Keratinocyte (primary cell): Measurements from ENCODE around the gene FHAD1. TPM values are rescaled to one million over a fixed set of nuclear protein-coding genes. Genes with fewer than 3 reads are reported as not detected.

ENCODE experiments used
- DNase-seq: peaks from one replicate; pipeline ENCODE4 v3.0.0-alpha.2; 2011; ENCODE audit warnings: low read depth, missing footprints, low spot score
- FAIRE-seq: peaks from 2 replicates; lab custom pipeline; 2011; peaks lifted over from hg19 to GRCh38; lab: Jason Lieb, UNC
- H2AFZ ChIP-seq: 2 replicates; pipeline ENCODE4 v1.6.0; 2012; ENCODE audit warnings: low read length, control low read depth, inconsistent platforms; ENCODE audit not compliant: control insufficient read depth
- H3K27ac ChIP-seq: 2 replicates; pipeline ENCODE4 v1.5.1; 2011; ENCODE audit warnings: low read length; ENCODE audit not compliant: control insufficient read depth, insufficient read depth
- H3K27me3 ChIP-seq: 3 replicates; pipeline ENCODE4 v1.6.0; 2011; ENCODE audit warnings: low read length; ENCODE audit not compliant: control insufficient read depth, insufficient read depth; ENCODE audit errors: extremely low read depth
- H3K36me3 ChIP-seq, 2 experiments: 2 replicates in 1 of 2; 3 replicates in 1 of 2; pipeline ENCODE4 v1.5.1; 2011; ENCODE audit warnings: low read length in 2 of 2, mild to moderate bottlenecking in 1 of 2; ENCODE audit not compliant: control insufficient read depth in 2 of 2, insufficient read depth in 2 of 2; ENCODE audit errors: extremely low read depth in 1 of 2
- H3K4me1 ChIP-seq: 3 replicates; pipeline ENCODE4 v1.5.1; 2011; ENCODE audit warnings: low read length; ENCODE audit not compliant: control insufficient read depth, insufficient read depth; ENCODE audit errors: extremely low read depth
- H3K4me2 ChIP-seq: 3 replicates; pipeline ENCODE4 v1.6.0; 2011; ENCODE audit warnings: low read depth, low read length; ENCODE audit not compliant: control insufficient read depth, insufficient read depth; ENCODE audit errors: extremely low read depth
- H3K4me3 ChIP-seq, 3 experiments: fragments of 200-600 bp in 1 of 3; sonication (generic) in 1 of 3; 2 replicates in 2 of 3; 3 replicates in 1 of 3; pipeline ENCODE4 v1.5.1; 2011 to 2016; ENCODE audit warnings: low read length in 3 of 3, mild to moderate bottlenecking in 3 of 3, control low read depth in 2 of 3, inconsistent platforms in 1 of 3, low read depth in 1 of 3, mixed read lengths in 1 of 3, mixed run types in 1 of 3, moderate library complexity in 1 of 3; ENCODE audit not compliant: control insufficient read depth in 2 of 3, insufficient read depth in 2 of 3; ENCODE audit errors: extremely low read depth in 1 of 3
- H3K79me2 ChIP-seq: 2 replicates; pipeline ENCODE4 v1.6.0; 2012; ENCODE audit warnings: low read length; ENCODE audit not compliant: control insufficient read depth, insufficient read depth
- H3K9ac ChIP-seq: 3 replicates; pipeline ENCODE4 v1.6.0; 2011; ENCODE audit warnings: low read length; ENCODE audit not compliant: control insufficient read depth, insufficient read depth; ENCODE audit errors: extremely low read depth
- H3K9me1 ChIP-seq: 3 replicates; pipeline ENCODE4 v1.6.0; 2011; ENCODE audit warnings: low read length; ENCODE audit not compliant: control insufficient read depth, insufficient read depth; ENCODE audit errors: extremely low read depth
- H3K9me3 ChIP-seq: 2 replicates; pipeline ENCODE4 v1.5.1; 2012; ENCODE audit warnings: low read depth, low read length; ENCODE audit not compliant: control insufficient read depth
- H4K20me1 ChIP-seq: 3 replicates; pipeline ENCODE4 v1.6.0; 2011; ENCODE audit warnings: low read length; ENCODE audit not compliant: control insufficient read depth, insufficient read depth; ENCODE audit errors: extremely low read depth
- EZH2 ChIP-seq: IDR thresholded peaks from one replicate; pipeline ENCODE4 v1.6.1; 2012; ENCODE audit warnings: inconsistent platforms, mild to moderate bottlenecking, low read length, moderate library complexity
- dilution Hi-C: fragments of 300-500 bp; cut with MboI; formaldehyde crosslinking; loops from one replicate; pipeline ENCODE4 v1.7.0; 2020; ENCODE audit warnings: low sequenced_read_pairs; ENCODE audit not compliant: extremely low pct_ligation_motif_present
- polyA plus RNA-seq, 5 experiments: library from polyadenylated mRNA; depleted of rRNA in 3 of 5; stranded (reverse) in 3 of 5; stranded (forward) in 1 of 5; unstranded in 1 of 5; fragments of >200 nt; gene quantifications; 1 replicate in 1 of 5; 2 replicates in 3 of 5; 3 replicates in 1 of 5; pipeline versions ENCODE4 v1.2.1 to v1.2.3, GENCODE V29; 2011 to 2012; ENCODE audit warnings: missing spikeins in 2 of 5, low read depth in 1 of 5, low replicate concordance in 1 of 5
- TF ChIP-seq, protein P1 (sequence below), 3 experiments: IDR thresholded peaks in 1 of 3; conservative IDR thresholded peaks in 1 of 3; optimal IDR thresholded peaks in 1 of 3; 2 replicates in 2 of 3; 3 replicates in 1 of 3; pipeline versions ENCODE3 to v1.5.1; 2011; ENCODE audit warnings: low read length in 3 of 3, mild to moderate bottlenecking in 3 of 3, moderate library complexity in 2 of 3, control low read depth in 1 of 3, inconsistent platforms in 1 of 3; ENCODE audit not compliant: insufficient read depth in 2 of 3; ENCODE audit errors: extremely low read depth in 1 of 3

The FHAD1 gene
- polyA plus RNA-seq, 1 donor (not counting 4 experiments of a cell fraction or from before 2014, with no cell fraction given): 0.09 TPM

DNA sequence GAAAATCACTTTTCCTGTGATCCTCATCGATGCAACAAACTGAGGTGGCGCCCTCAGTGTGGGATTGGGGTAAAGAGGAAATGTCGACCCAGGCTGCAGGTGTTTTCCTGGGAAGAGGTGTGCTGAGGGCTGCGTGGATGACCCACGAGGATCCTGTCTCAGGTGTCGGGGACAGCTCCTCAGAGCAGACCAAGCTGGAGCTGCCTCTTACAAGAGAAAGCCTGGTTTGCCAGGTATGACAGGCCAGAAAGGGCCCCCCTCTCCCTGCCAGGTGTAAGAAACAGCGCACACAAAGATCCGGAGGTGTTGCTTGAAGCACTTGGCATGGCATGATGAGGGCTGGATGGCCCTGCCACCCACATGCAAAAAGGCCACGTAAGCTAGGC is 12.6 kb downstream of the FHAD1 start:
- DNase-seq (no peak), FAIRE-seq (no peak)
- Histone ChIP-seq H3K9me3 (no peaks in the 10 kb centered on the region), H3K27ac (no peak overlapping the region), H4K20me1 (no peaks in the 10 kb centered on the region), H3K4me3 (no peak overlapping the region), H3K9me1 (no peaks in the 10 kb centered on the region), H3K36me3 (no peaks in the 10 kb centered on the region), H3K79me2 (no peaks in the 10 kb centered on the region), H3K4me2 (no peak overlapping the region), H3K4me1 (peaks cover 6% of the 10 kb centered on the region), H3K9ac (no peak overlapping the region), H3K27me3 (no peaks in the 10 kb centered on the region), H2AFZ (no peak overlapping the region)
- TF ChIP-seq EZH2: no peak
- TF ChIP-seq, protein P1, sequence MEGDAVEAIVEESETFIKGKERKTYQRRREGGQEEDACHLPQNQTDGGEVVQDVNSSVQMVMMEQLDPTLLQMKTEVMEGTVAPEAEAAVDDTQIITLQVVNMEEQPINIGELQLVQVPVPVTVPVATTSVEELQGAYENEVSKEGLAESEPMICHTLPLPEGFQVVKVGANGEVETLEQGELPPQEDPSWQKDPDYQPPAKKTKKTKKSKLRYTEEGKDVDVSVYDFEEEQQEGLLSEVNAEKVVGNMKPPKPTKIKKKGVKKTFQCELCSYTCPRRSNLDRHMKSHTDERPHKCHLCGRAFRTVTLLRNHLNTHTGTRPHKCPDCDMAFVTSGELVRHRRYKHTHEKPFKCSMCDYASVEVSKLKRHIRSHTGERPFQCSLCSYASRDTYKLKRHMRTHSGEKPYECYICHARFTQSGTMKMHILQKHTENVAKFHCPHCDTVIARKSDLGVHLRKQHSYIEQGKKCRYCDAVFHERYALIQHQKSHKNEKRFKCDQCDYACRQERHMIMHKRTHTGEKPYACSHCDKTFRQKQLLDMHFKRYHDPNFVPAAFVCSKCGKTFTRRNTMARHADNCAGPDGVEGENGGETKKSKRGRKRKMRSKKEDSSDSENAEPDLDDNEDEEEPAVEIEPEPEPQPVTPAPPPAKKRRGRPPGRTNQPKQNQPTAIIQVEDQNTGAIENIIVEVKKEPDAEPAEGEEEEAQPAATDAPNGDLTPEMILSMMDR (optimal IDR thresholded peaks at IDR 0.05 in 1 of 3, IDR thresholded peaks at IDR 0.05 in 1 of 3, conservative IDR thresholded peaks at IDR 0.05 in 1 of 3; ENCODE audit: extremely low read depth in 1 of 3, insufficient read depth in 2 of 3, low read length in 3 of 3): no peak
- dilution Hi-C loops: no loop called here

DNA sequence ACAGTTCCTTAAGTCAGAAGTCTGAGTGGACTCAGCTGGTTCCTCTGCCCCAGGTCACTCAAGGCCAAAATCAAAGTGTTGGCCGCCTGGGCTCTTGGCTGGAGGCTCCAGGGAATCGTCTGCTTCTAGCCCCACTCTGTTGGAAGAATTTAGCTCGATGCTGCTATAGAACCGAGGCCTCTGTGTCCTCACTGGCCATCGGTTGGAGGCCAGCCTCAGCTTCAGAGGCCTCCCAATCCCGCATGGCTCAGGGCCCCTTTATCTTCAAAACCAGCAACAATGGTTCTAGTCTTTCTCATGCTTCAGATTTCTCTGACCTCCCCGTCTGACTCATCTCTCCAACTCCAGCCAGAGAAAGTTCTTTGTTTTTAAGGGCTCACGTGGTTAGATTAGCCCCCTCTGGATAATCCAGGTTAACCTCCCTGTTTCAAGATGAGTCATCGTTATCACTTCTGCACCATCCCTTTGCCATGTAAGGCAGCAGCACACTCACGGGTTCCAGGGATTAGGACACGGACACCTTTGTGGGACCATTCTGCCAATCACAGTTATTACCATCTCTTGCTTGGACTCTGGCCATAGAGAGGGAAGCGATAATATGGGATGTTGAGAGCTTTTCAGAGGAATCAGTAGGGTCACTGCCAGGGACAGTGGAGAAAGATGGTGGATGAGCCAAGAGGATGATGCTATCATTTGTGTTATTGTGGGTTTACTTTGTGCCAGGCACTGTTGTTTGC is 13.6 kb downstream of the FHAD1 start:
- H3K27me3 ChIP-seq: no peaks in the 10 kb centered on the region
- H2AFZ ChIP-seq: no peak overlapping the region
- no peaks in the 10 kb centered on the region for H3K9me3 ChIP-seq
- DNase-seq (no peak), FAIRE-seq (peak; percentile 9)
- H3K79me2 ChIP-seq: no peaks in the 10 kb centered on the region
- no peaks in the 10 kb centered on the region for H3K9me1 ChIP-seq
- H3K4me3 ChIP-seq: no peak overlapping the region
- no peaks in the 10 kb centered on the region for H3K36me3 ChIP-seq
- dilution Hi-C loops: no loop called here
- peaks cover 6% of the 10 kb centered on the region for H3K4me1 ChIP-seq
- no peak overlapping the region for H3K9ac ChIP-seq
- no peak for TF ChIP-seq EZH2
- TF ChIP-seq, protein P1 (optimal IDR thresholded peaks at IDR 0.05 in 1 of 3, IDR thresholded peaks at IDR 0.05 in 1 of 3, conservative IDR thresholded peaks at IDR 0.05 in 1 of 3; ENCODE audit: extremely low read depth in 1 of 3, insufficient read depth in 2 of 3, low read length in 3 of 3): no peak
- peak overlapping the region; percentile 44 for H3K4me2 ChIP-seq
- H4K20me1 ChIP-seq: no peaks in the 10 kb centered on the region
- H3K27ac ChIP-seq: no peak overlapping the region
